Ecto neural progenitor cell (in vitro differentiated cells): ENCODE results near the gene LIX1L.

Experiments
- DNase-seq: peaks from one replicate; pipeline ENCODE4 v3.0.0-alpha.2; 2018; ENCODE audit warnings: low spot score

LIX1L gene

DNA sequence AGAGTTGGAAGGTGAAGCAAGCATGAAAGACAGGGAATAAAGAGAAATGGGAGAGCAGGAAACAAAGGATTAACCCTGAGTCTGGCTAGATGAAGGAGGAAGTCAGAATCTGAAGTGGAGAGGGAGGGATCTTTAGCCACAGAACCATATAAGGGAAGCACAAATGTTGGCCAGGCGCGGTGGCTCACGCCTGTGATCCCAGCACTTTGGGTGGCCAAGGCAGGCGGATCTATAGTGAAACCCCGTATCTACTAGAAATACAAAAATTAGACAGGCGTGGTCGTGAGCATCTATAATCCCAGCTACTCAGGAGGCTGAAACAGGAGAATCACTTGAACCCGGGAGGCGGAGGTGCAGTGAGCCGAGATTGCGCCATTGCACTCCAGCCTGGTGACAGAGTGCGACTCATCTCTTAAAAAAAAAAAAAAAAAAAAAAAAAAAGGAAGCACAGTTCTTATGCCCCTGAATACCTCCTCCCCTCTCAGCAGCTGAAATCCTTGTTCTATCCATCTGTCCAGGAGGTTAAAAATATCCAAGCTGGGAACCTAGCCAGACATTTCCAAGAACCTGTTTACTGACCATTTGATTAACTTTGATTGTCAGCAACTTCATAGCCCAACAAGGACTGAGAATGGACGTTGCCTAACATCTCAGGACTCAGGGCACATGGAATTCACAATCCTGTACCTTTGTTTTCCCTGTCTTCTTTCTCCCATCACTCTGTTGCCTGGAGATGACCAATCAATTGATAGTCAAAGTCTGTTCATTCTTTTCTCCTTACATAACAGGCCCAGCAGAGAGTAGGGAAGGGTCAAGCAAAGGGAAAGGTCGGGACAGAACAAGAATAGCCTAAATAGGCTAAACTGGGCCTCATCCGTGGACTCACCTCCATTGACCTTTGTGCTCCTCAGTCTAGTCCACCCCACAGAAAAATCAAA lies 28.0 kb upstream of the LIX1L start:
- DNase-seq, result no peak

DNA sequence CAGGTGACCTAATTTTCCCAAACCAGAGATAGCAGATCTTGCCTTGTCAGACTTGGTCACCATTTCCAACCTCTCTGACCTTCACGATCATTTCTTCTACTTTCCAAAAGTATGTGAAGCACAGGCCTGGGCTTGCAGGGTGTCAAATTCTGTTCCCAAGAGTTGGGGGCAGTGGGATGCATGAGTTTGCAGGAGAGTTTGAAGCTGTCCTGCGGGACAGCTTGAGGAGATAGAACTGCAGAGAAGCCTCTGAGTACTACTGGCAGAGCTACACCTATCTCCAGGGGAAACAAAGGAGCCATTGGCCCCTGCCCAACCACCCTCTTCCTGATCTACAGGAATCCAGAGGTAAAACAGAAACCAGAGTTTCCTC lies 27.3 kb upstream of the LIX1L start:
- DNase-seq, result no peak

DNA sequence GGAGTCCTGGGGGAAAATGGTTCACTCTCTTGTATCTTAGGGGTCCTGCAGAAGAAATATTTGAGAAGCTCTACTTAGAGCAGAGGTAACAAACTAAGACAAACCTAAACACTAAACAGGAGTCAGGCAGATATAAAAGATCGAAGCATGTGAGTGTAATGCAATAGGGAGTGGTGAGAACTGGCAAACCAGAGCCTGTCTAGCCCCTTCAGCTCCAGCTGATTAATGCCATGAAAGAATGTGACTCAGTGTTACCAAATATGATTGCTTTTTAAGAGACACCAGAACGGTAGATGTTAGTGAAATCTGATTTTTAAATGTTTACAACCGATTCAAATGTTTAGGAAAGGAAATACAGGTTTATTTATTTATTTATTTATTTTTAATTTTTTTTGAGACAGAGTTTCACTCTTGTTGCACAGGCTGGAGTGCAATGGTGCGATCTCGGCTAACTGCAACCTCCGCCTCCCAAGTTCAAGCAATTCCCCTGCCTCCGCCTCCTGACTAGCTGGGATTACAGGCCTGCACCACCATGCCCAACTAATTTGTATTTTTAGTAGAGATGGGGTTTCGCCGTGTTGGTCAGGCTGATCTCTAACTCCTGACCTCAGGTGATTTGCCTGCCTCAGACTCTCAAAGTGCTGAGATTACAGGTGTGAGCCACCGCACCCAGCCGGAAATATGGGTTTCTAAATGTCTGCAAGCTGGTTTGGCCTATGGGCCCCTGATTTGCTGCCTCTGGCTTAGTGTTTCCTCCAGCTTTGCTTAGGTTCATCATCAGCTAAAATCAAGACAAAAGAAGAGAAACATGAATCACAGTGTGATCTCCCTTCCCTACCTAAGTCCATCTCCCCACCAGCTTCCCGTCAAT lies 26.4 kb upstream of the LIX1L start:
- DNase-seq, result no peak

DNA sequence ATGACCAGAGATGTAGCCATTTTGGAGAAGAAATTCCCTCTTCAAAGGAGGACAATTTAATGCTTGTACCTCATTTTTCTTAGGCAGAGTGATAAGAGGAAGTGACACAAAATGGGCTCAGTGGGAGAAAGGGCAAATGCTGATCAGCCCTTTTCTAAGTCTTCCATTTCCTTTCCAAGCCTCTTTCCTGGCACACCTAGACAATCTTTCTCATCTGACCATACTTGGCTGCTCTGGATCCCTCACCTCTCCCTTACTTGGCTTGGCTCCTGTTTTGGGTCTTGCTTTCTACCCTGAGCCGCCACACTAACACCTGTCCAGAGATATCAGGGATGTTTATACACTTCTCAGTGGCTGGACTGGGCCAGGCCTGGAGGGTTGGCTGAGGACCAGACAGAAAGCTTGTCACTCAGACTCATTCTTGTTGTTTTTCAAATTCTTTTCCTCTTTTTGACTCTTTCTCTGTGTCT lies 25.4 kb upstream of the LIX1L start:
- no peak for DNase-seq

DNA sequence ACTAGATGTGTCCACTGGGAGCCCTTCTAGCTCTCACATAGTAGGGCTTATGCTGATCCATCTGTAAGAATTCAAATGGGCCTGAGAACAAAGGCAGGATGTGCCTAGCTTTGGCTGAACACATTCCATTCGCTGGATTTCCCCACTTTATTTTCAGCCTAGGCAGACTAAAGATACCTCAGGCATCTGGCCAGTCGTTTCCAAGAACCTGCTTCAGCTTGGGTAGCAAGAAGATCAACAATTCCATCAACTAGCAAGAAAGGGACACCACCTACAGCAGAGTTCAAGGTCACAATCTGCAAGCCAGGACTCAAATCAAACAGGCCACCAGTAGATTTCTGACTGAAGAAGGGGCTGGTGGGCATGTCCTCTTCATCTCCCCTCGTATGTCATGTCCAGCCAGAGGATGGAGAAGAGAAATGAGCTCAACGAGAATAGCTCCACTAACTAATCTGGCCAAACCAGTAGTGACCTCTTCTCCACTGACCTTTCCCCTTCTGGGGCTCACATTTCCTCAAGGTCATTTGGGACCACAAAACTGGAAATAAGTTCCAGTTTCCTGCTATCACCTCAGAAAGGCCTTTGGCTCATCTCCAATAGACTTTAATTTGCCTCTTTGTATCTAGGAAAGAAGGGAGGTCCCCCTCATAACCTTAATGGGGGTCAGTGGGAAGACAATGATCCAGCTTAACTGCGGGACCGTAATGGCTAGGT lies 24.4 kb upstream of the LIX1L start:
- no peak for DNase-seq

DNA sequence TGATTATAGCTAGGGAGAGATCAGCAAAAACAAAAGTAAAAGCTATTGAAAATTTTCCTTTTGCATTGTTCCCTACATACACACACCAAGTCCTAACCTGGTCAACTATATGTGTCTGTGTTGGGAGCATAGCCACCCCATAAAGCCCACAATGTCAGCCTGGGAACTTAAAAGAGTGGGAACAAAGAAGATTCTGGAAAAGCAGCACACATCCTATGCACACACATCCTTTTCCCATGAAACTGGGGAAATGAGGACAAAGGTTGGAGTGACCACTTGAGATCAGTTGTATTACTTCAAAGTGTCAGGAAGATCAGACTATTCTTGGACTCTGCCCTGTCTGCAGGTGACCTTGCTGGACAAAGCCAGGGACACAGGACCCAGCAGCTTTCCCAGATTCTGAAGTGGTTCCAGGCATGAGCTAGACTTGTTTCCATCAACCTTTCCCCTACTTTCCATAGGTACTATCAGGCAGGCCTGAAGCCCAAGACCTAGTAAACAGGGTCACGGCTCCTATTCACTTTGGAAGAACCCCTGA lies 22.7 kb upstream of the LIX1L start:
- no peak for DNase-seq

DNA sequence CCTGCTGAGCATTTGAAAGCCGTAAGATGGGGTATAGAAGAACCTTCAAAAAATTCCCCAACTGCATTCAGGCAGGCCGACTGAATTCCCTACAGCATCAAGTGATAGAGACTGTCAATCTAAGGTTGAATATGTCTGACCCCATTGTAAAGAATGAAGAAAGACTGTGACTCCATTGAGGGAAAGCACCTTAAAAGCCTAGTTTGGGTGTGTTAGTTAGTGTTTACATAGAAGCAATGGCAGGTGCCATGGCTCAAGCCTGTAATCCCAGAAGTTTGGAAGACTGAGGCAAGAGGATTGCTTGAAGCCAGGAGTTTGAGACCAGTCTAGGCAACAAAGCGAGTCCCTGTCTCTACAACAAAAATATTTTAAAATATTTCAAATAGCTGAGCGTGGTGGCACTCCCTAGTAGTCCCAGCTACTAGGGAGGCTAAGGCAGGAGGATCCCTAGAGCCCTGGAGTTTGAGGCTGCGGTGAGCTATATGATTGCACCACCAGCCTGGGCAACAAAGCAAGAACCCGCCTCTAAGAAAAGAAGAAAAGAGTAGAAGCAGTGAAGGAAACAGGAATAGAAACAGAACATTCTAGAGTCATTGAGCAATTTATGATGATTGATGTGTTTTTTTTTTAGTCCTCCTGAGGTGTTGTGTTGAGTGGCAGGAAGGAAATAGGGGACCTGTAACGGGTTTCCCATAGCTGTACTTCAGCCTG lies 22.1 kb upstream of the LIX1L start:
- DNase-seq, result no peak

DNA sequence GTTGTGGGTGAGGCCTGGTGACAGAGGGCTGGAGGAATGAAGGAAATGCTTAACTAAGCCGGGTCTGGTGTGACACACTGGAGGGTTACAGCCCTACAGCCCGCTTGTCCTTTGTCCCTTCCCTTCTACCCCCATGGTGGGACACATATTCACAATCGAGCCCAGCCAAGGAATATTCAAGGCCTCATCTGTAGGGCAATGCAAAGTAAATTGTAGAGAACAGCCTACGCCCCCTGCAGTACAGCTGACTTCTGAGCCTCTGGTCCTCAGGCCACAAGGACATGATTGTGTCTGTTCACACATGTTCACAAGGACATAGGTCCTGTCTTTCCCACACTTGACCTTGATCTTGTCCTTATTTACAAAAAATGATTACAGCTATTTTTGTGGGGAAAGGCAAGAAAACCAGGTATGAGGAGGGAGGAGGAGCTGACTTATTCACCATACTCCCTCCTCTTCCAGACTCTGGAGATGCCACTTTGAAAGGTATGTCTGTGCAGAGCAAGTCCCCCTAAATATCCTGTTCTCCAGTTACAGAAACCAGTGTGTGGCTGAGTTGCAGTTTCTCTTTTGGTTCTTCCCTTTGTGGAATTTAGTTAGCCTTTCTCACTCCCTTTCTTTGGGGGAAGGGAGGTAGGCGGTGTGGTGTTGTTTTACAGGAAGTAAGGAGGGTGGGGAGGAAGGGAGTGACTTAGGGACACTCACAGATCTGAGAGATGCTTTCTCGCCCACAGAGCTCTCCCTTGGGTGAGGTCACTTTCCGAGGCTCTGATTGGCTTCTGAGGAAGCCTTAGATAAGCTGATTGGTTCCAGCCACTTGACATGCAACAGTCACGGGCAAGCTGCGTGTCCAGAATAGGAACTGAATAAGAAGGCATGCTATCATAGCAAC lies 21.3 kb upstream of the LIX1L start:
- peak; percentile 83 for DNase-seq

DNA sequence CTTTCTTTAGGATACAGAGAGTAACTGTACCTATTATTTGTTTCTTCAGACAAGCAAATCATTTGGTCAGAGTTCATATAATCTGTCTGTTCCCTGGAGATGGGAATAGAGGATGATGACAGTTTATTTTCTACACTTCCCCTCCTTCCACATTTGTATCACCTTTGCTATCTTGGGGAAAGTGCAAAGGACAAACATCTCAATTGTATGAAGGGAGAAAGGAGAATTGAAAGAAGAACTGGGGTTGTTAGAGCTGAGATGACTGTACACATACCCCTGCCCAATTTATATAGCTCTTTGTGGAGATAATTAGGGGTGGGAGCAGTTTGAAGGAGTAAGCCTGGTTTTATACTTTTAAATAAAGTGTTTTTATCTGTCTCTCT lies 20.6 kb upstream of the LIX1L start:
- DNase-seq, result no peak

DNA sequence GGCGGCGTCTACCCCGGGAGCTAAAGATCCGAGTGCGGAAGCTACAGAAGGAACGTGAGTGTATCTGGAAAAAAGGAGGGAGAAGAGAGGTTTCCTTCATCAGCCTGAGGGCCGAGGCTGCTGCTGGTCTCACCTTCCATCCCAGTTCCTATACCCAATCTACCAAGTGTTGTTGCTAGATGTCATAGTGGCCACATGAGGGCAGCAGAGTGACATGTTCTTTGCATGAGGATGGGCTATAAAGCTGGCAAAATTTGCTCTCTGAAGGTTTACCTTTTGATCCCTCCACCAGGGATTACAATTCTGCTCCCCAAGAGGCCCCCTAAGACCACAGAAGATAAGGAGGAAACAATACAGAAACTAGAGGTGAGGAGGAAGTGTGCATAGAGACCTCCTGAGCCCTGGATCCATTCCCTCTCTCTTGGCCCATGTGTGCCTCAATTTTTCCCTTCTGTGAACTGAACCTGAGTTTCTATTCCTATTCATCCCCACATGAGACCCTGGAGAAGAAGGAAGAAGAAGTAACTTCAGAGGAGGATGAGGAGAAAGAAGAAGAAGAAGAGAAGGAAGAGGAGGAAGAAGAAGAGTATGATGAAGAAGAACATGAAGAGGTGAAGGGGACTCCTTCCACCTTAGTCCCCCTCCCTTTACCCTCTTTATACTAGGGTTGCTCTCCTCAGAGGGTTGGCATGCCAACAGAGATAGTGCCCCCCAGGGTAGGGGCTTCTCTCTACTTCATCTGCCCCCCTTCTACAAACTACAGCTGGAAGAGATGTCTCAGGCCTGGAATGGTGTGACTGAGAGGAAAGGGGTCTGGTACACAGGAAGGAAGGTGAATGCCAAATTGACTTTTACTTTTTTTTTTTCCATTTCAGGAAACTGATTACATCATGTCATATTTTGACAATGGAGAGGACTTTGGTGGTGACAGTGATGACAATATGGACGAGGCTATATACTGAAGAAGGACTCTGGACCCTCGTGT lies 20.0 kb upstream of the LIX1L start:
- peak; percentile 71 for DNase-seq

DNA sequence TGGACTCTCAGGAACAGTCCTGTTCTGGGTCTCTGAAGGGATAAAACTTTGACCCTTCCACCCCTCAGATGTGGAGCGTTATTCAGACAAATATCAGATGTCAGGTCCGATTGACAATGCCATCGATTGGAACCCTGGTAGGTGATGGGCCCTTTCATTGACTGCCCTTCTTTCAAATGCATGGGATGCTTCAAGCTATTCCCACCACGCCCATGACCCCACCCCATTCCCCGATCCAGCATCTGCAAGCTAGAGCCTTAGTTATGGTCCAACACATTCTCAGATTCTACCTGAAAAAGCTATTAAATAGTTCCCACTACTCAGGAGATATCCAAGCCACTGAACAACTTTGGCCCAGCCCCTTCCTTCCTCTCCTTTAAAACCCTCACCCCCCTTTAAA lies 19.2 kb upstream of the LIX1L start:
- no peak for DNase-seq

DNA sequence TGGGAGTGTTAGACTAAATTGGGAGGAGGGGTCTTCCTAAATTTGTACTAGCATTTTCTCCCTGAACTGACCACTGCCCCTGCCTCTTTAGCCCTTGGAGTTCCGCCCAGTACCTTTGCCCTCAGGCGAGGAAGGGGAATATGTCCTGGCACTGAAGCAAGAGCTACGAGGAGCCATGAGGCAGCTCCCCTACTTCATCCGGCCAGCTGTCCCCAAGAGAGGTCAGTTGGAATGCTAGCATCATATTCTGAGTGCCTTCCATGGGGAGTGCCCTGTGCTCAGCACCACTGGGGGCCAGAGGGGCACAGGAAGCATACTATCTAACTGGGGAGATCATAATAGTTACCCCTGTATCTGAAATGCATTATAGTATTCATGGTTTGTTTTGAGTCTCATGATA lies 17.4 kb upstream of the LIX1L start:
- no peak for DNase-seq

DNA sequence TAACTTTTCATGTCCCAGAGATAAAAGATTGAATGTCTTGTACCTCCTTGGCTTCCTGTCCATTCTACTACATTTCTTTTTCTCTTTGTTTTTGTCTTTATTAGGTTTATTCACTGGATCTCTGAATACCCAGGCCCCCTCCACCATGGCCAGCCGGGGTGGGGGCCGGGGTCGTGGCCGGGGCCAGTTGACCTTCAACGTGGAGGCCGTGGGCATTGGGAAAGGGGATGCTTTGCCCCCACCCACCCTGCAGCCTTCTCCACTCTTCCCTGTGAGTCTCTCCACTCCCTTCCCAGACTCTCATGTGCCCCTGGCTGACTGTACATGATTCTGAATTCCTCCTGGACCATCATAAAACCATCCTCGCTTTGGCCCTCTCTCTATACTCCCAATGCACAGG lies 16.9 kb upstream of the LIX1L start:
- DNase-seq, result no peak

DNA sequence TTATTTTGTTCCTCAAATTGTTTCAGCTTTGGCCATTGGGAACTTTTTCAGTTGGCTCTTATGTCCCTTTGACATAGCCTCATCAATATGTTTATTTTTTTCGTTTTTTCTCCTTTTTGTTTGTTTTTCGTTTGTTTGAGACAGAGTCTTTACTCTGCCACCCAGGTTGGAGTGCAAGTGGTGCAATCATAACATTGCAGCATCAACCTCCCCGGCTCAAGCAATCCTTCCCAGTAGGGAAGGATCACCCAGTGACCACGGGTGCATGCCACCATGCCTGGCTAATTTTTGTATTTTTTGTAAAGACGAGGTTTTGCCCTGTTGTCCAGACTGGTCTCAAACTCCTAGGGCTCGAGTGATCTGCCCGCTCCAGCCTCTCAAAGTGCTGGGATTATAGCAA lies 14.8 kb upstream of the LIX1L start:
- DNase-seq, result no peak

DNA sequence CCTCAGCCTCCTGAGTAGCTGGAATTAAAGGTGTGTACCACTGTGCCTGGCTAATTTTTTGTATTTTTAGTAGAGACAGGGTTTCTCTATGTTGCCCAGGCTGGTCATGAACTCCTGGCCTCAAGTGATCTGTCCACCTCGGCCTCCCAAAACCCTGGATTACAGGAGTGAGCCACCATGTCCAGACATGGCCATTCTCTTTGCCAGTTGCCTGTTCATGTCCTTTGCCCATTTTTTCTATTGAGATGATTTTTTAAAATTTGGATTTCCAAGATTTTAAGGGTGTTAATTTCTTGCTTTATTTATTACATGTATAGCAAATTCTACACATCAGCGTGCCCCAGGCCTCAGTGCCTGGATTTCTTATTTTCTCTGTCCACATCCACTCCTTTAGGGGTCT lies 9.5 kb upstream of the LIX1L start:
- no peak for DNase-seq

DNA sequence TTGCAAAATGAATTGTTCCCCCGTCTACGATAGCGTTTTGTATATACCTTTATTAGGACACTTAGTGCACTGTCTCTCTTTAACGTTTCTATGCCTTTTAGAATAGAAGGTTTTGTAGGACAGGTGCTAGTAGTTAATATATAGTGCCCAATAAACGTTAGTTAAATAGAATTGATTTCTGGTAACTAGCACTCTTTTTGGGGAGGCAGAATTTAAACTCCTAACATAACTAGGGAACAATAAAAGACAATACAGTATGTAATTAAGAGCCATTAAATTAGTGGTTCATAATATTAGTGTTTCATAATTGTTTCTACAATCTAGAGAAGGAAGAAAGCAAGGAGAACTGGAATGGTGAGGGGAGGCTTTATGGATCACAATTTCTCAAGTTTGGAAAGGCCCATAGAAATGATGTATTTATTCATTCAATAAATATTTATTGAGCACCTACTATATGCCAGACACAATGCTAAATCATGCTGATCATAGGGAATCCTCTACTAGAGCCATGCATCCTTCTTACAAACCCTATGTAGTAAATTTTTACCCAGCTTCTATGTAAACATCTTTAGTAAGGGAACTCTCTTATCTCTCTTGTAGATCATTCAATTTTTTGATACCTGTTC lies 7.4 kb upstream of the LIX1L start:
- no peak for DNase-seq

DNA sequence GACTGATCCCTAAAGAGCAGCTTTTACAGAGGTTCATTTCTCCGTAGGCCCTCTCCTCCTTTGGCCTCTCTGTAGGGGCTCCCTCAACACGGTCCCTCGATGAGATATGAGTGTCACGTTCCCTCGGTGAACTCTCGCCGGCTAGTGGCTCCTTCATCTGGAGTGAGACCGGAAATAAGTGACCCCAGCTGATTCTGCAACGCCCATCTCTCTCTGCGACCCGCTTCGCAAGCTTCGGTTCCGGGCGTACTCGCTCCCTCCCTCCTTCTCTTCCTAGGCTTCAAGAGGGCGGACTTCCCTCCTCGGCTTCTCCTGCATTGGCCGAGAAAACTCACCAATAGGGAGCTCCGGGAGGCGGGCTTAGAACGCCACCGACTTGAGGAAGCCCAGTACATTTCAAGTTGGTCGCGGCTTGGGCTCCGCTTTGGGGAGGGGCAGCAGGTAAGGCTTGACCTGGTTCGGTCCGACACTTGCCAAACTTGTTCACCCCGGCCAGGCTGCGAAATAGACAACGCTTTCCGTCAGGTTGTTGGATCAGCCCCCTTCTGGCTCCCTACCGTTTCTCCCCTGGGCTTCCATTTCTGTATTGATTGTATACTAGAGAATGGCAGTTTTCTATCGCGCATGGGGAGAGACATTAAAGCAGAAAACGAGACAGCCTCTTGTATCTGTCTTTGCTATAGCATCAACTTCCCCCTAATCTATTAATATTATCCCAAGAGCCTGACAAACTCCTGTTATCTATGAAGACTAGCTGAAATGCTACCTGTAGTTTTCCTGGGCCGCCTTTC lies 6.7 kb upstream of the LIX1L start, which contains the start of the genes ANKRD34A and POLR3GL:
Gene ANKRD34A, minus strand, starts transcription at position 248 of the 791 bp plus-strand sequence. CDS start 2,816 bp downstream, outside the sequence.
Gene POLR3GL, plus strand, starts transcription at position 363 of the 791 bp plus-strand sequence. CDS start 10,176 bp downstream, outside the sequence.
- peak; percentile 93 for DNase-seq
